PC-9 (cell line): ENCODE measurements around the gene VPS33A.

ENCODE experiments used
- CTCF ChIP-seq: fragments of 200-600 bp; sonication (generic); conservative IDR thresholded peaks from 2 replicates; pipeline ENCODE4 v1.6.1; 2017; ENCODE audit warnings: mixed run types, antibody characterized with exemption, mild to moderate bottlenecking, moderate library complexity
- EZH2 ChIP-seq: fragments of 200-600 bp; sonication (generic); IDR thresholded peaks from 2 replicates; pipeline ENCODE4 v1.8.0; 2017; ENCODE audit warnings: antibody characterized with exemption, low read depth

DNA sequence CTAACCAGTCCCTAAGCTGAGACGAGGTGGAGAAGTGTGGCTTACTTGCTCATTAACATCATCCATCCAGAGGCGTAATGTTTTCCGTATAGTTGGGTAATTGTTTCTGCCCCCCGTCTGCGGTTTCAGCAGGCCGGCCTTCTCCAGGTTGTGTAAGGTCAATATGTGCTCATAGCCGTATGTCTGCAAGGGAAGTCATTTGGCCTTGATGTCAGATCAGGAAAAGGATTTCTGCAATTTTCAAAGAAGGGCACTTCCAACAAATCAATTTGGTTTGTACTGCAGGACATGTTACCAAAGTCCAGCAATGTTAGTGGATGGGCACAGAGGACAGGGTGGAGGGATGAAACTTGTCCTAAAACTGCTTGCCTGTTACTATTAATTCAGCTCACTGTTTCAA, 30.6 kb downstream of the VPS33A start:
- TF ChIP-seq CTCF (no peak), EZH2 (no peak)
